Hepatic stellate cell (primary cell): Measurements from ENCODE around the gene UMODL1.

Experiments used
- DNase-seq: peaks from one replicate; pipeline ENCODE4 v3.0.0; 2011; ENCODE audit warnings: low spot score

The UMODL1 gene

GRCh38 chr21:42190486-42190863 is 119.4 kb downstream of the UMODL1 start:
- DNase-seq = no peak

GRCh38 chr21:42191064-42191463 is 119.9 kb downstream of the UMODL1 start:
- no peak for DNase-seq

GRCh38 chr21:42191696-42192595 is 120.8 kb downstream of the UMODL1 start:
- DNase-seq = no peak
